NCI-H1930 (cell line): ENCODE measurements around the gene SLC6A16.
"Not testable (repeated sequence)": the region's sequence is repeated elsewhere in the genome, so short reads cannot be mapped to it uniquely, and the experiment has no call there.

Source experiments
- DNase-seq, 2 experiments: peaks; one replicate each; lab custom pipeline; 2025; lab: John Stamatoyannopoulos, UW

Gene SLC6A16

DNA sequence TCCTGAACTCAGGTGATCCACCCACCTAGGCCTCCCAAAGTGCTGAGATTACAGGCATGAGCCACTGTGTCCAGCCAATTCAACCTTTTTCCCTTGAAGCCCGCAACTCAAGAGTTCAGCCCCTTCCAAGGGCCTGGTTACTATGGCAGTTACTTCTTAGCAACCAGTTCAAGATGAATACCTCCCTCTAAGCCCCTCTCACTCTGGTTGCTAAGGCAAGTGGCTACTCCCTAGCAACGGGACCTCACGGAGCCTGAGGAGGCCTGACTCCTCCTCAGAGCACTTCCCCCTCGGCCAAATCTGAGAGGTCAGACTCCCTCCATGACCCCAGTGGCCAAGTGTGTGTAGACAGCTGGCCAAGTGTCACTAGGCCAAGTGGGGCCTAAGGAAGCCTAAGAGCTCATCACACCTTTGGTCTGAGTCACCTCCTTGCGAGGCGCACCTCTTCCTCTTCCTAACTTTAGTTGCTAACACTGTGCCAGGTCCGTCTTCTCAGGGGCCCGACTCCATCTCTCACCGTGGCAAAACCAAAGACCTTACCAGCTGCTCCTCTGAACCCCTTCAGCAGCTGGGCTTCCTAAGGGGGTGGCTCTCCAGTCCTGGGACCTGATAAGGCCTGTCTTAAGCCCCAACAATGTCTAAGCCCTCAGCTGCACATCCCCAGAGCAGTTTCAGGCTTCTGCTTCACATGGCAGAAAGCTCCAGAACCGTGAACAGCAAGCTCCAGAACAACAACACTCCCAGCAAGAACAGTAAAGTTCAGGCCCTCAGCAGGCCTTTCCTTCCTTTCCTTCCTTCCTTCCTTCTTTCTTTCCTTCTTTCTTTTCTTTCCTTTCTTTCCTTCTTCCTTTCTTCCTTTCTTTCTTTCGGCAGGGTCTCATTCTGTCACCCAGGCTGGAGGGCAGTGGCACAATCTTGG lies 19.8 kb upstream of the SLC6A16 start:
- no peak for DNase-seq

DNA sequence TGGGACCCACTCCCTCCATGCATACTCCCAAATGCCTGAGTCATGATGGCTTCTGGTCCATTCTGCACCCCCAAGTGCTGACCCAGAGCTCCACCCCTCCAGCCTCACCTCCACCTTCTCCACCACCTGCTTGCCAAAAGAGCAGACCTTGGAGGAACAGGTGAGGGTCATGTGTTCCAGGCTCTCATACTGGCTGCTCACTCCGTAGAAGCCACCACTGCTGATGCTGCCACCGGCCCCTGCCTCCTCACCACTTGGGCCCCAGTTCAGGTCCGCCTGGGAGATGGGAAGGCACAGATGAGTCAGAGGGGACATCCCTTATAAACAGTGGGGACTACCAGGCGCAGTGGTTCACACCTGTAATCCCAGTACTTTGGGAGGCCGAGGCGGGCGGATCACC lies 18.1 kb upstream of the SLC6A16 start:
- DNase-seq: no peak

GRCh38 chr19:49342291-49342721 lies 17.3 kb upstream of the SLC6A16 start:
- no peak for DNase-seq

- DNase-seq: no peak
Observed at GRCh38 chr19:49340865-49341718, 16.1 kb upstream of the SLC6A16 start.

GRCh38 chr19:49340069-49340864 lies 15.3 kb upstream of the SLC6A16 start:
- DNase-seq: peak in 1 of 2 experiments; percentile 31

DNA sequence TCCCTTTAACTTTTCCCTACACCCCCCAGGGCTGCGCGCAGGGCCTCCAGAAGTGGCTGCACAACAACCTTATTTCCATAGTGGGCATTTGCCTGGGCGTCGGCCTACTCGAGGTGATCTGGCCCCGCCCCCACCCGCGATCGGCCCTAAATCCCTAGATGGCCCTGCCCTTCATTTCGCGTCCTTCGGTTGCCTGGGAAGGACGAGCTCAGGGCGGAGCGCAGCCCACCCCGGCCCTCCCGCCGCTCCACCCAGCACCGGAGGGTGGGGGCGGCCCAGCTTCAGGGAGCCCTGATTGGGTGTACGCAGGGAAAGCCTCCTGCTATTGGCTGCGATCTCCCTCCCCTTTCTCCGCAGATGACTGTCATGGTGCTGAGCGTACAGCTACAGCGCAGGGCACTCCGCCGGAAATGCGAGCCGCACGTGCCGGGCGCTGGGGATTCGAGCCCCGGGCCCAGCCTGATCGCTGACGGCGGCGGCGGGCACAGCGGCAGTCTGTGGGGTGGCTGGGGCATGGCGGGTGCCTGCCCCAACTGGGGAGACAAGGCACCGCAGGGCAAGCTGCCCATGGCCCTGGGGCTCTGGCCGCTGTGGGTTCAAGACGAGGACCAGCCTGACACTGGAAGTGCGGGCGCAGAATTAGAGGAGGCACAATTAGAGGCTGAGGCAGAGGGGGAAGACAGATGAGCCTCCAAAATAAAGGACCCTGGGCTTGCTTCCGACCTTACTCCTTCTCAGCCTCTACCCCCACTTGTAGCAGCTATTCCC lies 14.5 kb upstream of the SLC6A16 start:
- peak; percentile 87 to 91 for DNase-seq

- peak; percentile 50 to 58 for DNase-seq
Observed at GRCh38 chr19:49338691-49339300, 13.8 kb upstream of the SLC6A16 start.

- DNase-seq: no peak
Observed at GRCh38 chr19:49338023-49338677, 13.2 kb upstream of the SLC6A16 start.

- no peak for DNase-seq
Observed at GRCh38 chr19:49337267-49338022, 12.5 kb upstream of the SLC6A16 start.

- no peak for DNase-seq
Observed at GRCh38 chr19:49336482-49337266, 11.7 kb upstream of the SLC6A16 start.

- DNase-seq: no peak
Observed at GRCh38 chr19:49335784-49336481, 10.9 kb upstream of the SLC6A16 start.

DNA sequence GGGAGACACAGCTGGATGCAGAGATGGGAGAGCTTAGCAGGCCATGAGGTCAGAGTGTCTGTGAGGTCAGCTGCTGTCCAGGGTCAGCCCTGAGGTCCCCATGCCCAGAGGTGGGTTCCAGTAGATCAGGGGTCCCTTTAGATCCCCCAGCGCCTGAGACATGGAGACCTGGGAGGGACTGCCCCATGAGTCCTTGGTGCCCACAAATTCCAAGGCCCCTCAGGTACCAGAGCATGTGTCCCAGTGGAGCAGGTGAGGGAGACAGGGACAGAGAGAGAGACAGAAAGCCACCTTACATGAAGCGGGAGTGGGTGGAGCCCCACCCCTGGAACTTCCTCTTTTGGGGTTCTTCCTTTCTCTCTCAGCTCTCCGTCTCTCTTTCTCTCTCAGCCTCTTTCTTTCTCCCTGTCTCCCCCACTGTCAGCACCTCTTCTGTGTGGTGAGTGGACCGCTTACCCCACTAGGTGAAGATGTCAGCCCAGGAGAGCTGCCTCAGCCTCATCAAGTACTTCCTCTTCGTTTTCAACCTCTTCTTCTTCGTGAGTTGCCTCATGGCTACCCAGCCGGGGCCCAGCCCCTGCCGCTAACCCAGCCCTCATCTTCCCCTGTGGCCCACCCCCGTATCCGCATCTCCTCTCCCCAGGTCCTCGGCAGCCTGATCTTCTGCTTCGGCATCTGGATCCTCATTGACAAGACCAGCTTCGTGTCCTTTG lies 10.2 kb upstream of the SLC6A16 start, which contains the start of gene CD37:
Gene CD37, plus strand, starts transcription at position 336 of the 713 bp plus-strand sequence. Its CDS starts 135 bp downstream, at position 471.
- no peak for DNase-seq

DNA sequence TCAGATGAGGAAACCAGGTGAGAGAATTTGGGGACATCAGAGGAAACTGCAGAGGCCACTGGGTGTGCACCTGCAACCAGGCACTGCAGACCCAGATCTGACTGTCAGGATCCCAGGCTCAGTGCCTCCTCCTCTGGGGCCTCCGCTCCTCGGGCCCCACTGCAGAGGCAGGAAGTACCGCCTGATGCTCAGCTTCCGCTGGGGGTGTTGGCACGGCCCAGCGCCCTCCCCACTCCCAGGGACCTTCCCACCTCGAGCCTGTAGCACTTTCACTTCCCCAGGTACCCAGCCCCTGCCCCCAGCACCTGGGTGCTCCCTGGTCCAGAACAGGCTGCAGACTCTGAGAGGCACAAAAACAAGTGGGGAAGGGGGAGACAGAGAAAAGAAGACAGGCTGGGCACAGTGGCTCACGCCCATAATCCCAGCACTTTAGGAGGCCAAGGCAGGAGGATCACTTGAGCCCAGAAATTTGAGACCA lies 8.9 kb upstream of the SLC6A16 start:
- no peak for DNase-seq

GRCh38 chr19:49333418-49333805 lies 8.4 kb upstream of the SLC6A16 start:
- DNase-seq: no peak

GRCh38 chr19:49332691-49333417 lies 7.9 kb upstream of the SLC6A16 start:
- DNase-seq: not testable (repeated sequence)

GRCh38 chr19:49331616-49332055 lies 6.6 kb upstream of the SLC6A16 start:
- DNase-seq: no peak
